ENCODE measurements around the gene AHCTF1.

Gene AHCTF1

DNA sequence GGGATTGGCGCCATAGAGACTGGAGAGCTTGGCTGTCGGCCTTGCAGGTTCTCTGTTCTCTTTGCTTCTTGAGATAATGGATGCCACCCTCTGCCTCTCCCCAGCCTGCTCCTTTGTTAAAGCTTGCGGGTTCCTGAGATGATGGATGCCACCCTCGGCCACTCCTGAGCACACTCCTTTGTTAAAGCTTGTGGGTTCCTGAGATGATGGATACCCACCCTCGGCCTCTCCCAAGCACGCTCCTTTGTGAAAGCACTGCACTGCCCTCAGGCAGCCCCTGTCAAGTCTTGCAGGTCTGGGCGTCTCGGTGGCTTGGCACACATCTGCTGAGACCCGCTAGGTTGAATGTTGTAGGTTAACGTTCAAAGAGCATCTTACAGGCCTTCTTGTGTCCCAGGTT is 131.0 kb downstream of the AHCTF1 start:
- Histone ChIP-seq H3K4me1 (ENCODE audit: insufficient read depth, poor library complexity, severe bottlenecking) (no peaks in the 10 kb centered on the region), H3K4me3 (ENCODE audit: severe bottlenecking) (no peak overlapping the region), H3K36me3 (ENCODE audit: low read depth) (no peaks in the 10 kb centered on the region), H3K27ac (ENCODE audit: poor library complexity, severe bottlenecking) (no peak overlapping the region), H3K27me3 (ENCODE audit: insufficient read depth, poor library complexity, severe bottlenecking) (no peaks in the 10 kb centered on the region), H3K9me3 (ENCODE audit: severe bottlenecking) (no peaks in the 10 kb centered on the region)
- ATAC-seq (ENCODE audit: low read depth) (no peak), DNase-seq (ENCODE audit: low spot score) (no peak)
- TF ChIP-seq, protein P1, sequence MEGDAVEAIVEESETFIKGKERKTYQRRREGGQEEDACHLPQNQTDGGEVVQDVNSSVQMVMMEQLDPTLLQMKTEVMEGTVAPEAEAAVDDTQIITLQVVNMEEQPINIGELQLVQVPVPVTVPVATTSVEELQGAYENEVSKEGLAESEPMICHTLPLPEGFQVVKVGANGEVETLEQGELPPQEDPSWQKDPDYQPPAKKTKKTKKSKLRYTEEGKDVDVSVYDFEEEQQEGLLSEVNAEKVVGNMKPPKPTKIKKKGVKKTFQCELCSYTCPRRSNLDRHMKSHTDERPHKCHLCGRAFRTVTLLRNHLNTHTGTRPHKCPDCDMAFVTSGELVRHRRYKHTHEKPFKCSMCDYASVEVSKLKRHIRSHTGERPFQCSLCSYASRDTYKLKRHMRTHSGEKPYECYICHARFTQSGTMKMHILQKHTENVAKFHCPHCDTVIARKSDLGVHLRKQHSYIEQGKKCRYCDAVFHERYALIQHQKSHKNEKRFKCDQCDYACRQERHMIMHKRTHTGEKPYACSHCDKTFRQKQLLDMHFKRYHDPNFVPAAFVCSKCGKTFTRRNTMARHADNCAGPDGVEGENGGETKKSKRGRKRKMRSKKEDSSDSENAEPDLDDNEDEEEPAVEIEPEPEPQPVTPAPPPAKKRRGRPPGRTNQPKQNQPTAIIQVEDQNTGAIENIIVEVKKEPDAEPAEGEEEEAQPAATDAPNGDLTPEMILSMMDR (IDR thresholded peaks at IDR 0.05; ENCODE audit: poor library complexity, severe bottlenecking): no peak

DNA sequence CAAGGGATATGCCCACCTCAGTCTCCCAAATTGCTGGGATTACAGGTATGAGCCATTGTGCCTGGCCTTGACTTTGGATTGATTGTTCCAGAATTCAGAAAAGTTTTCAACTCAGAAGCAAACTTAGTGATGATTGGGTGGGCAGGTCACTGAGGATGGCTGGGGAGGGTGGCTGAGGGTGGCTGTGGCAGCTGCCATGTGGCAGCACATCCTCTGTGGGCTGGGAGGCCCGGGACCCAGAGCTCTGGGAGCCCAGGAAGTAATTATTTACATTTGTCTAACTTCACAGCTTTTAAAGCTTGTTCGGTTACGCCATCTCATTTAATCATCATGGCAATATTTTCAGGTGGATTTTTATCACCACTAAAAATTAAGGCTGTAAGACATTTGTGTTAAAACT is 131.4 kb downstream of the AHCTF1 start:
- Histone ChIP-seq H3K4me1 (ENCODE audit: insufficient read depth, poor library complexity, severe bottlenecking) (no peaks in the 10 kb centered on the region), H3K9me3 (ENCODE audit: severe bottlenecking) (no peaks in the 10 kb centered on the region), H3K27me3 (ENCODE audit: insufficient read depth, poor library complexity, severe bottlenecking) (no peaks in the 10 kb centered on the region), H3K4me3 (ENCODE audit: severe bottlenecking) (no peak overlapping the region), H3K36me3 (ENCODE audit: low read depth) (no peaks in the 10 kb centered on the region), H3K27ac (ENCODE audit: poor library complexity, severe bottlenecking) (no peak overlapping the region)
- no peak for ATAC-seq (ENCODE audit: low read depth)
- no peak for DNase-seq (ENCODE audit: low spot score)
- TF ChIP-seq, protein P1 (IDR thresholded peaks at IDR 0.05; ENCODE audit: poor library complexity, severe bottlenecking): no peak

DNA sequence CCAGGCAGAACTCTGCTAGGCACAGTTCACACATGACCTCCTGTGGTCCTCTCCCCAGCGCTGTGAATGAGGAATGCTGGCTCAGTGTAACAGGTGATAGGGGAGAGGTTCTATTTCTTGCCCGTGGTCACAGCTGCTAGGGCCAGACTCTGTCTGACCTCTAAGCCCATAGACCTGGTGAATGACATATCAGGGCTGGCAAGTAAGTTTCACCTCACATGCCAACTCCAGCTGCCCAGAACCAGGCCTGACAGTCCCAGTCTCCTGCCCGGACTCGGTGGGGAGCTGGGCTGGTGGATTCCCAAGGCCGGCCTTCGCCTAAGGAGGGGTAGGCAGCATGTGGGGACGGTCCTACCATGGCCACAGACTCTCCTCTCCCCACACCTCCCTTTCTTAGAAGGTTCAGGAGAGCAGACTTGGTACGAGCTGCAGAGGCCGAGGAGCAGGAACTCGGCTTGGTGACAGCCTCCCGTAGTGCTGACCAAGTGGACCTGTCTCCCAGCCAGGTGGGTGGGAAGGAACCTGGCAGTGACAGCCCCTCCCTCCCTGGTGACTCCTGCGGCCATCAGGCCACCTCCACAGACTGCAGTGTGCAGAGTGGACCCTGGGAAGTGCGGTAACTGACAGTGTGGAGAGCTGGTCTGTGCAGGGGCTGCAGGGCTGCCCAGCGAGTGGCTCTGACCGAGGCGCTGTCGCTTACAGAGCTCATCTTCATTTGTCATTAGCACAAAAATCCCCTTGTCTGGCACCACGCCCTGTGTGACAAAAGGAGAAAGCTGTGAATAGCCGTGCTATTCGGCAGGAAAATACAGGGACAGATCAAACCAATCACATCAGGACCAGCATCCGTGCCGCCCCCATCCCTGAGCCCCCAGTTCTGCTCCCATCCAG is 132.9 kb downstream of the AHCTF1 start:
- DNase-seq (ENCODE audit: low spot score) (no peak), ATAC-seq (ENCODE audit: low read depth) (no peak)
- no peak overlapping the region for H3K4me3 ChIP-seq (ENCODE audit: severe bottlenecking)
- H3K27me3 ChIP-seq (ENCODE audit: insufficient read depth, poor library complexity, severe bottlenecking): no peaks in the 10 kb centered on the region
- H3K36me3 ChIP-seq (ENCODE audit: low read depth): no peaks in the 10 kb centered on the region
- TF ChIP-seq, protein P1 (IDR thresholded peaks at IDR 0.05; ENCODE audit: poor library complexity, severe bottlenecking): no peak
- no peak overlapping the region for H3K27ac ChIP-seq (ENCODE audit: poor library complexity, severe bottlenecking)
- peaks cover 7% of the 10 kb centered on the region for H3K4me1 ChIP-seq (ENCODE audit: insufficient read depth, poor library complexity, severe bottlenecking)
- no peaks in the 10 kb centered on the region for H3K9me3 ChIP-seq (ENCODE audit: severe bottlenecking)

DNA sequence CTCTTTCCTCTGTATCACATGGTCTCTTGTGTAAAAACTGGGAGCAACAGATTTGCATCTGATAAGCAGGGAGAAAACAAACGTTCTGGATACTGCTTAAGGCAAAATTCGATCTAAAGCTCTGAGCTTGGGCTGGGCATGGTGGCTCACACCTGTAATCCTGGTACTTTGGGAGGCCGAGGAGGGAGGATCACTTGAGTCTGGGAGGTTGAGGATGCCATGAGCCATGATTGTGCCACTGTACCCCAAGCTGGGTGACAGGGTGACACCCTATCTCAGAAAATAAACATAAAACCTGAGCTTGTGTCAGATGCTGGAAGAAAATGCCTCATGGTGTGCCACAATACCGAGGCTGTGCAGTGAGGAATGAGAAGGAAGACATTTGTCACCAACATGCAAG is 133.6 kb downstream of the AHCTF1 start:
- Histone ChIP-seq H3K27me3 (ENCODE audit: insufficient read depth, poor library complexity, severe bottlenecking) (no peaks in the 10 kb centered on the region), H3K9me3 (ENCODE audit: severe bottlenecking) (no peaks in the 10 kb centered on the region), H3K4me1 (ENCODE audit: insufficient read depth, poor library complexity, severe bottlenecking) (peaks cover 7% of the 10 kb centered on the region), H3K36me3 (ENCODE audit: low read depth) (no peaks in the 10 kb centered on the region), H3K27ac (ENCODE audit: poor library complexity, severe bottlenecking) (no peak overlapping the region), H3K4me3 (ENCODE audit: severe bottlenecking) (no peak overlapping the region)
- DNase-seq (ENCODE audit: low spot score) (no peak), ATAC-seq (ENCODE audit: low read depth) (no peak)
- TF ChIP-seq, protein P1 (IDR thresholded peaks at IDR 0.05; ENCODE audit: poor library complexity, severe bottlenecking): no peak

DNA sequence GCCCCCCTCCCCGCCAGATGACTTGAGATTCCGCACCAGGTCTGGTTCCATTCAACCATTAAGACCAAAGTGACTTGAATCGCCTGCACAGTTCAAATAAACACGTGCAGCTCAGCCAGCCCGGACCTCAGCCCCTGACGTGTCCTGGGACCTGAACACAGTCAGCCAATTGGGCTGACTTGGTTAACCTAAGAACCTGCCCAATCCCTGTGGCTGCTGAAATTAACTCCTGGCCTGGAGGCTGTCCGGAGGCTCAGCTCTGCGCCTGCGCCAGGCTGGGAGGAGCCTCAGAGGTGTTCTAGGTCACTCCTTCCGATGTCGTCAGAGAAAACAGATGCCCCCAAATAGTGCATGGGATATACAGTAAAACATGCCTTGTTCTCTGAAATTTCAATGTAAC is 134.2 kb downstream of the AHCTF1 start:
- TF ChIP-seq, protein P1 (IDR thresholded peaks at IDR 0.05; ENCODE audit: poor library complexity, severe bottlenecking): no peak
- H3K4me1 ChIP-seq (ENCODE audit: insufficient read depth, poor library complexity, severe bottlenecking): peaks cover 7% of the 10 kb centered on the region
- no peaks in the 10 kb centered on the region for H3K9me3 ChIP-seq (ENCODE audit: severe bottlenecking)
- H3K27me3 ChIP-seq (ENCODE audit: insufficient read depth, poor library complexity, severe bottlenecking): no peaks in the 10 kb centered on the region
- no peak for ATAC-seq (ENCODE audit: low read depth)
- no peak overlapping the region for H3K4me3 ChIP-seq (ENCODE audit: severe bottlenecking)
- H3K27ac ChIP-seq (ENCODE audit: poor library complexity, severe bottlenecking): no peak overlapping the region
- no peaks in the 10 kb centered on the region for H3K36me3 ChIP-seq (ENCODE audit: low read depth)
- DNase-seq (ENCODE audit: low spot score): no peak
